Peyer's patch (tissue), 4 donors: ENCODE measurements around the gene LHFPL2.

Experiments
- CTCF ChIP-seq, 6 experiments: fragments of 450-650 bp in 4 of 6; fragments of 200-600 bp in 2 of 6; sonication (generic) in 1 of 6; IDR thresholded peaks; one replicate each; pipeline ENCODE4 v1.5.1; 2017 to 2019; ENCODE audit warnings: antibody characterized with exemption in 6 of 6, mild to moderate bottlenecking in 3 of 6, moderate library complexity in 1 of 6
- POLR2A ChIP-seq, 2 donors: fragments of 450-650 bp; IDR thresholded peaks; one replicate each; pipeline ENCODE4 v1.5.1; 2017; ENCODE audit warnings: antibody characterized with exemption in 2 of 2, mild to moderate bottlenecking in 2 of 2, moderate library complexity in 2 of 2

- TF ChIP-seq CTCF (IDR thresholded peaks at IDR 0.05) (no peak), POLR2A (IDR thresholded peaks at IDR 0.05) (peak in 1 of 2 donors; percentile 15)
These were observed 1.2 kb downstream of the LHFPL2 start for GRCh38 chr5:78647351-78647818.
